Neural cell (in vitro differentiated cells): ENCODE measurements around the gene QSOX1. TPM values are rescaled to one million over a fixed set of nuclear protein-coding genes. Genes with fewer than 3 reads are reported as not detected.

ENCODE experiments used
- H2AFZ ChIP-seq: fragments of 200-600, 300-800 bp; sonication (generic), shearing (Covaris generic); 2 replicates; pipeline ENCODE4 v1.6.0; 2014; ENCODE audit warnings: low read depth, mild to moderate bottlenecking, antibody characterized with exemption, low read length, moderate library complexity
- H3F3A ChIP-seq: fragments of 200-600 bp; shearing (Covaris generic); 2 replicates; pipeline ENCODE4 v1.6.1; 2016; ENCODE audit warnings: mild to moderate bottlenecking, moderate library complexity, mixed read lengths, antibody characterized with exemption, low read length; ENCODE audit not compliant: insufficient read depth, poor library complexity, severe bottlenecking
- H3K27ac ChIP-seq: fragments of 200-600, 300-800 bp; sonication (generic), shearing (Covaris generic); 2 replicates; pipeline ENCODE4 v1.5.1; 2014; ENCODE audit warnings: mild to moderate bottlenecking, low read length, moderate library complexity
- H3K27me3 ChIP-seq: fragments of 300-800, 200-600 bp; sonication (generic), shearing (Covaris generic); 2 replicates; pipeline ENCODE4 v1.6.0; 2014; ENCODE audit warnings: mild to moderate bottlenecking, low read depth, low read length, moderate library complexity; ENCODE audit not compliant: insufficient read depth
- H3K36me3 ChIP-seq: fragments of 300-800, 200-600 bp; sonication (generic), shearing (Covaris generic); 2 replicates; pipeline ENCODE4 v1.5.1; 2014; ENCODE audit warnings: mild to moderate bottlenecking, antibody characterized with exemption, low read length, moderate library complexity; ENCODE audit not compliant: insufficient read depth
- H3K4me2 ChIP-seq: fragments of 300-800, 200-600 bp; sonication (generic), shearing (Covaris generic); 2 replicates; pipeline ENCODE4 v1.6.0; 2014; ENCODE audit warnings: mild to moderate bottlenecking, low read length
- H3K4me3 ChIP-seq: fragments of 300-800, 200-600 bp; sonication (generic), shearing (Covaris generic); 2 replicates; pipeline ENCODE4 v1.5.1; 2014; ENCODE audit warnings: mild to moderate bottlenecking, low read length, moderate library complexity
- H3K79me2 ChIP-seq: fragments of 200-600 bp; shearing (Covaris generic); replicated peaks from 2 replicates; pipeline ENCODE4 v1.6.0; 2014; ENCODE audit warnings: mild to moderate bottlenecking, low read length, moderate library complexity; ENCODE audit not compliant: insufficient read depth
- H3K9ac ChIP-seq: fragments of 300-800, 200-600 bp; sonication (generic), shearing (Covaris generic); 2 replicates; pipeline ENCODE4 v1.6.1; 2016; ENCODE audit warnings: mild to moderate bottlenecking, low read length, mixed read lengths
- H3K9me2 ChIP-seq: fragments of 200-600 bp; shearing (Covaris generic); 2 replicates; pipeline ENCODE4 v1.6.1; 2016; ENCODE audit warnings: mild to moderate bottlenecking, low read length, mixed read lengths; ENCODE audit not compliant: insufficient read depth
- H3K9me3 ChIP-seq: fragments of 200-600, 300-800 bp; sonication (generic), shearing (Covaris generic); 2 replicates; pipeline ENCODE4 v1.6.1; 2016; ENCODE audit warnings: mild to moderate bottlenecking, mixed run types, low read length, moderate library complexity, mixed read lengths
- H4K20me1 ChIP-seq: fragments of 200-600 bp; shearing (Covaris generic); 2 replicates; pipeline ENCODE4 v1.6.1; 2016; ENCODE audit warnings: mild to moderate bottlenecking, mixed run types; ENCODE audit not compliant: insufficient read depth
- CTCF ChIP-seq: fragments of 450-650 bp; IDR thresholded peaks from 2 replicates; pipeline ENCODE4 v1.5.1; 2014; ENCODE audit warnings: antibody characterized with exemption, mild to moderate bottlenecking, moderate library complexity; ENCODE audit not compliant: poor library complexity, severe bottlenecking
- EP300 ChIP-seq: fragments of 450-650 bp; conservative IDR thresholded peaks from 2 replicates; pipeline ENCODE4 v1.6.1; 2014; ENCODE audit warnings: antibody characterized with exemption, mild to moderate bottlenecking, moderate library complexity; ENCODE audit not compliant: poor library complexity, severe bottlenecking
- EZH2 ChIP-seq: fragments of 200-600, 300-800 bp; shearing (Covaris generic), sonication (generic); IDR thresholded peaks from 2 replicates; pipeline ENCODE4 v1.6.1; 2014; ENCODE audit warnings: antibody characterized with exemption, low read length, borderline replicate concordance, mild to moderate bottlenecking; ENCODE audit not compliant: insufficient read depth, poor library complexity, severe bottlenecking
- MXI1 ChIP-seq: fragments of 450-650 bp; conservative IDR thresholded peaks from 2 replicates; pipeline ENCODE4 v1.6.1; 2014; ENCODE audit warnings: antibody characterized with exemption, mild to moderate bottlenecking; ENCODE audit not compliant: poor library complexity, severe bottlenecking
- POLR2AphosphoS5 ChIP-seq: IDR thresholded peaks from 2 replicates; pipeline ENCODE4 v1.6.1; 2012
- RAD21 ChIP-seq: fragments of 450-650 bp; conservative IDR thresholded peaks from 2 replicates; pipeline ENCODE4 v1.6.1; 2014; ENCODE audit warnings: antibody characterized with exemption, mild to moderate bottlenecking, moderate library complexity
- REST ChIP-seq: IDR thresholded peaks from 2 replicates; pipeline ENCODE4 v1.6.1; 2012; ENCODE audit warnings: borderline replicate concordance
- SMC3 ChIP-seq: fragments of 450-650 bp; conservative IDR thresholded peaks from 2 replicates; pipeline ENCODE4 v1.6.1; 2014; ENCODE audit warnings: antibody characterized with exemption, mild to moderate bottlenecking, moderate library complexity; ENCODE audit not compliant: poor library complexity
- TAF1 ChIP-seq: IDR thresholded peaks from 2 replicates; pipeline ENCODE4 v1.6.1; 2012; ENCODE audit warnings: low read depth
- polyA plus RNA-seq: library from polyadenylated mRNA; depleted of rRNA; stranded (reverse); fragments of >200 nt; gene quantifications from 2 replicates; pipeline ENCODE4 v1.2.3, GENCODE V29; 2014

The QSOX1 gene
- polyA plus RNA-seq, 1 donor from 2014 or later, result 49.8 TPM

GRCh38 chr1:180231936-180232335 lies 77.3 kb downstream of the QSOX1 start:
- Histone ChIP-seq H3K4me2 (no peak overlapping the region), H3K9ac (no peak overlapping the region), H3K9me2 (no peaks in the 10 kb centered on the region), H3K4me3 (peak overlapping the region; percentile 70), H4K20me1 (peaks cover 3% of the 10 kb centered on the region), H3K27ac (no peak overlapping the region), H2AFZ (no peak overlapping the region), H3K79me2 (no peaks in the 10 kb centered on the region), H3F3A (no peaks in the 10 kb centered on the region), H3K27me3 (peaks cover 99% of the 10 kb centered on the region), H3K9me3 (no peaks in the 10 kb centered on the region), H3K36me3 (no peaks in the 10 kb centered on the region)
- TF ChIP-seq SMC3, result no peak
- TF ChIP-seq EP300, result no peak
- no peak for TF ChIP-seq REST
- no peak for TF ChIP-seq CTCF
- no peak for TF ChIP-seq EZH2
- TF ChIP-seq TAF1, result no peak
- no peak for TF ChIP-seq MXI1
- TF ChIP-seq RAD21, result no peak
- TF ChIP-seq POLR2AphosphoS5, result no peak

- H3K4me3 ChIP-seq, result no peak overlapping the region
- no peaks in the 10 kb centered on the region for H3K36me3 ChIP-seq
- H3K9me3 ChIP-seq, result no peaks in the 10 kb centered on the region
- H3F3A ChIP-seq, result no peaks in the 10 kb centered on the region
- H3K4me2 ChIP-seq, result no peak overlapping the region
- no peak overlapping the region for H2AFZ ChIP-seq
- peaks cover 3% of the 10 kb centered on the region for H4K20me1 ChIP-seq
- TF ChIP-seq POLR2AphosphoS5 (no peak), SMC3 (no peak), MXI1 (no peak), TAF1 (no peak), EZH2 (no peak), RAD21 (no peak), EP300 (no peak), REST (no peak), CTCF (no peak)
- H3K27ac ChIP-seq, result no peak overlapping the region
- no peaks in the 10 kb centered on the region for H3K9me2 ChIP-seq
- H3K9ac ChIP-seq, result no peak overlapping the region
- peaks cover 99% of the 10 kb centered on the region for H3K27me3 ChIP-seq
- H3K79me2 ChIP-seq, result no peaks in the 10 kb centered on the region
These were observed 77.9 kb downstream of the QSOX1 start for GRCh38 chr1:180232521-180233043.
